Inflammatory macrophage treated with lipopolysaccharide for 1 hour (primary cell): ENCODE data around the gene SLC1A2.

ENCODE experiments used
- DNase-seq, 2 donors: peaks; one replicate each; pipeline ENCODE4 v3.0.0-alpha.2; 2020 to 2022

Gene SLC1A2

DNA sequence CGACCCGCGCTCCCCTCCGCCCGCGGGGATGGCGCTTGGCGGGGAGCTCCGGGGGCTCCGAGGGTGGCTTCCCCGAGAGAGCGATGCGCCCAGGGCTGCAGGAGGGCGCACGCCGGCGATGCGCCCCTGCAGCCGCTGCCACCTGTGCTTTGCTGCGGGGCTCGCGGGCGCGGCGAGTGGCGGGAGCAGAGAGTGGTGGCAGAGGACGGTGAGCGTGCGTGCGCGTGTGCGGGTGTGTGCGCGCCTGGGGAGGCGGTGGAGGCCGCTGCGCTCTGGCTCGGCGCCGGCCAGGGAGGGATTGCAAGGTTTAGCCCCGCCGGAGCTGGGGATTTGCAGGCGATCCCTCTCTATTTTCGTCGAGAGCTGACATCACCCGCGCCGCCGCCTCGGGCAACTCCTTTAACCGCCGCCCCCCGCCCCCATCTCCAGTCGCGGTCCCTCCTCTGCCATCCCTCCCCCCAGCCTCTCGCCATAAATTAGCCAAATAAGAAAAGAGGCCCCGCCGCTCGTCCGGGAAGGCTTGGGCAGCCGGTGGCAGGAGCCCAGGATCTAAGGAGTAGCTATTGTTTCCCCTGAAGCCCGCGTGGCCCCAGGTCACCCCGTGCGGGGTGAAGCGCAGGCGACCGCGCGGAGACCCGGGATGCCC, at the start of gene SLC1A2:
Gene SLC1A2 (minus strand): TSS at position 375 of the 646 bp plus-strand sequence. CDS start 592 bp downstream, outside the sequence.
- DNase-seq: no peak

DNA sequence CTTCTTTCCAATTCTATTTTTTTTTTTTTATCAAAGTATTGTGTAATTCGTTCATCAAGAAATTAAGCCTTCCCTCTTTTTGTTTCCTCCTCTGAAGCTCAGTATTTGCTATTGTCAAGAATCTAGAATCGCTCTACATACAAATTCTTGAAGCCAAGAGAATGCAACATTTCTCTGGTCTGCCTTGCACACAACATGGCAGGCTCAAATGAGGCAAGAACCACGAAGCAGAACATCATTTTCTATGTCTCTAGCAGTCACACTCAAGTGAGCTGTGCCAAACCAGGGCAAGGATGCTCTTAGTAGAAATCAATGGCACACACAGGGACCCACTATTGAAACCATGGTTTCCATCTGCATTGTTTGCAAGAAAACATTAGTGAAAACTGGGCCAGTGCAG, 46.7 kb upstream of the SLC1A2 start:
- DNase-seq: no peak

DNA sequence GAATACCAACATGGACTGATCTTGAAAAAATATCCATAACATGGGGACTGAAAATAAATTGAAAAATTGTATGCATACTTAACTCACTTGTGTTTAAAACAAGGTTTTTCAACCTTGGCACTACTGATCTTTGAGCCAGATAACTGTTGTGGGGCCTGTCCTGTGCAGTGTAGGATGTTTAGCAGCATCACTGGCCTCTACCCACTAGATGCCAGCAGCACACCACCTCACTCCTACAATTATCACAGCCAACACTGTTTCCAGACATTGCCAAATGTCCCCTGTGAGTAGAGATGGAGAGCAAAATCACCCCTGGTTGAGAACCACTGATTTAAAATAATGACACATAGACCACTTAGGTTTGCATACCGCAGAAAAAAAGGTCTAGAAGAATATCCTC, 45.0 kb upstream of the SLC1A2 start:
- no peak for DNase-seq

- no peak for DNase-seq
These were observed 44.0 kb upstream of the SLC1A2 start for GRCh38 chr11:35463331-35463751.

DNA sequence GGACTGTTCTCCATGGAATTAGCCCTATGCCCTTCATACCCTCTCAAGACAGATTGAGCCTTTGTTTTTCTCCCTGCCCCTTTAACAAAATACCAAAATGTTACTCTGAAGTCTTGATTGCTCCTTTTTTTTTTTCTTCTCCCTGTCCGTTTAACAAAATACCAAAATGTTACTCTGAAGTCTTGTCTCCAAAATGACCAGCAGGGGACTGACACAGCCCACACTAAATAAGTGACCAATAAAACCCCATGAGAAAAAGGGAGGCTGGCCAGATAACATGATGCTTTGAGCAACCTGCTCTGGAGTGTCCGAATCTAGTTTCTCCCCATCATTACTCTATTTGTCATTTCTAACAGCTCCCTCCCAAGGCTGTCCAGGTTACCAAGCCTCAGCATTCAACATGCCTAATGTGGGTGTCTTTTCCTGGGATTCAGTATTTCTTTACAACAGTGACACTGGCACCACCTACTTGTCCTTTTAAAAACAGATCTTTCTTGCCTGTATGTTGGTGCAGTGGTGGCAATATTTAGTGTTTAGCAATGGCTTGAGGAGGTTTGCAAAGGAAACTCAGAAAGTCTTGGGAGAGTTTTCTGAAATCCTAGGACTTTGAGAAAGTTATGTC, 42.7 kb upstream of the SLC1A2 start:
- no peak for DNase-seq

DNA sequence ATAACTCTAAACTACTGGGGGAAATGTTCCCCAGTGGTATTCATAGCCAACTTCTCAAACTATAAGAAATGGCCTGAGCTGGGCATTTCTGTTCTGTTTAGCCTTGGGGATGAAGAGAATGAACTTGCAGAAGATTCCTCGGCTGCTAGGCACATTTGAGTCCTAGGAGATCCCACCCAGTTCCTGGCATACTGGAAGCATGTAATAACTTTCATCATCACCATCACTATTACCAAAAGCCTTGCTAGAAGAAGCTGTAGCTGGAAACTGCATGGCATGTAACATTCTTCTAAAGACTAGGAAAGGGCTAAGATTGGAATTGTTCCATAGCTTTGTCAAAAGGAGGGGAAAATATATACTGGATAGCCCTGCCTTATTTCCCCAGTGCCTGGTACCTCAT, 40.1 kb upstream of the SLC1A2 start:
- no peak for DNase-seq

- DNase-seq: no peak
These were observed 39.5 kb upstream of the SLC1A2 start for GRCh38 chr11:35458846-35459245.

DNA sequence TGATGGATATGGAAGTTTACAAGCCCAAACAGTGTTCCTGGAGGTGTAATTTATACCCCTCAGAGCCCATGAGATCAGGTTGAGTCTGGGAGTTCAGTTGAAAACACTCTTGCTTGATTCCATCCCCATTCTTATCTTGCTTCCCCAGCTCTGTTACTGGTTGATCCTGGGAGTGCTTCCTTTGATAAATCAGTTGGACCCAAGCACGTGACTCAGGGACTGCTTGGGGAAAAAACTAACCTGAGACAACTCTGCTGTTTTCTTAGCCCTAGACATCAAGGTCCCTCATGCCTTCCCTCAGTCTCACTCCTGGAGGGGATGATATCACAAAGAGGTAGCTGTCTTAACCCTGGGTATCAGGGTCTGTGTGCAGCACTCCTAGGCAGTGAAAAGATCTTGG, 35.0 kb upstream of the SLC1A2 start:
- DNase-seq: no peak

DNA sequence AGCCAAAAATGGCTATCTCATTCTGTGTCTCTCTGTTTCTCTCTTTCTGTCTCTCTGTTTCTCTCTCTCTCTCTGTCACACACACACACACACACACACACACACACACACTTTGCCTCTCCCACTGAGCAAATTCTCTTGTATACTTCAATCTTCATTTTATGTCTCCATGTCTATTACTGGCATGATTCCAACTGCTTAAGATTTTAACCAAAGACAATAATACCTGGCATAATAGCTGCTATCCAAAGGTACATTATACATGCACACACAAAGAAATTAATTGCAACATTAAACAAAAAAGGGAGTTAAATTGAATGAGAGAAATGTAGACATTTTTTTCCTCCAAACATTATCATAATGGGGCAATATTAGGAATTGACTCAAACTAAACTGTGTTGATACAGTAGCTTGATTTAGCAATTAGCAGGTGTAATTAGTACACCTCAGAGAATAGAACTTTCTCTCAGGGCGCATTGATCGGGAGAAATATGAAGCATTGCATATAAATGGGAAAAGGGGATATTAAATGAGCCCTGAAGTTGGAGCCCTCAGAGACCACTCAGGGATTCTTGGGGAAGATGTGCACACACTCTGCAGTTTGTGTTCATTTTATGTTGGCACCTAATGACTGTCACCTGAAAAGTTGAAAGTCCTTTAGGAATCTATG, 17.4 kb upstream of the SLC1A2 start:
- DNase-seq: no peak

- DNase-seq: no peak
These were observed 14.2 kb upstream of the SLC1A2 start for GRCh38 chr11:35433588-35433987.

DNA sequence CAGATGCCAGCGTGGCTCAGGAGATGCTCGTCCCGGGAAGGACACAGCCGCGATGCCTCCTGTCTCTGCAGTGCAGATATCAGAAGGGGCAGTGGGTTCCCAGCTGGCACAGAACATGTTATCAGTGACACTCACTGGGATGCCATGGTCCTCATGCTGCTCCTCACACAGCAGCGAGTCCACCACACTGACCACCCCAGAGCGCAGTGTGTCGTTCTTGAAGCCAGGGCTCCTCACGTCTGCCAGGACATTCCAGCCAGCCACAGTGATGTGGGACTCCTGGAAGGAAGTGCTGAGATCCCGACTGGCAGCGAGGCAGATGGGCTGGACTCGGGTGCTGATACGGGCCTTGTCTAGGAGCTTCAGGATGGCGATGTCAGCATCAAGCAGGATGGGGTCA, 13.1 kb upstream of the SLC1A2 start:
- no peak for DNase-seq

DNA sequence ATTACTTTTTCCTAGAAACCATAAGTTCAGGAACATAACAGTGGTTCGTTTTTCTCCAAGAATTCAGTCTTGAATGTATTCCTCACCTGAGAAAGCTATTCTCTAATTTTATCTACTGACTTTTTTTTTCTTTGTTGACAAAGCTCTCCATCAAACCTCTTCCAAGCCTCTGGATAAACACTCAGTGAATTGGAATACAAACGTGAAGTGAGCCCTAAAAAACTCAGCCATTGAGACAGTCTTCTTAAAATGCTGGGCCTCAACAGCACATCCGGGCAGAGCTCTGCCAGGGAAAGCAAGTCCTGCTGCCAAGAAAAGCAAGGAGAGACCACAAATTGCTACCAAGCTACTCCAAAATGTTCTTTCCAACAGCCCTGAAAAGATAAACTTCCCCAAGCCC, 7.7 kb upstream of the SLC1A2 start:
- DNase-seq: no peak

GRCh38 chr11:35426351-35426750, 7.0 kb upstream of the SLC1A2 start:
- DNase-seq: no peak

GRCh38 chr11:35425603-35426212, 6.3 kb upstream of the SLC1A2 start:
- no peak for DNase-seq

GRCh38 chr11:35424157-35424940, 5.0 kb upstream of the SLC1A2 start:
- DNase-seq: no peak

- no peak for DNase-seq
These were observed 1.0 kb upstream of the SLC1A2 start for GRCh38 chr11:35420371-35420770.

DNA sequence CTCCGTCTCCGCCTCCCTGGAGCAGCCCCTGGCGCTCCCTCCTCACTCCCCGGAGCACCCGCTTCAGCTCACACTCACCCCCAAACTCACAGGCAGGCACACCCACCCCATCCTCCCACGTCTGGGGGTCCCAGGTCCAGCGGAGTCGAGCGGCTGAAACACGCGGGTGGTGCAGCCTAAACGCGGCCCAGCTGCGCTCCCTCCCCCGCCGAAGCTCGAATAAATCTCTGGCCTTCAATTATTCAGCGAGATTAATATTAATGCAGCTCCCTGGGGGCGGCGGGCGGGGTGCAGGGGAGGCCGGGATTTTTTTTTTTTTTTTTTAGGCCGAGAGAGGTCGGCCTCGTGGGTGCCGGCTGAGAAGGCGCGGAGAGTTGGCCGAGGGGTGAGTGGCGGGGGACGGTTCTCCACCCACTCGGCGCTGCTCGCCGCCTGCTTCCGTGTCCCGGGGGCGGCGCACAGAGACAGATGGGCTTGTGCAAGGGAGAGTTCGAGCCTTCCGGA, 524 bp upstream of the SLC1A2 start:
- no peak for DNase-seq

DNA sequence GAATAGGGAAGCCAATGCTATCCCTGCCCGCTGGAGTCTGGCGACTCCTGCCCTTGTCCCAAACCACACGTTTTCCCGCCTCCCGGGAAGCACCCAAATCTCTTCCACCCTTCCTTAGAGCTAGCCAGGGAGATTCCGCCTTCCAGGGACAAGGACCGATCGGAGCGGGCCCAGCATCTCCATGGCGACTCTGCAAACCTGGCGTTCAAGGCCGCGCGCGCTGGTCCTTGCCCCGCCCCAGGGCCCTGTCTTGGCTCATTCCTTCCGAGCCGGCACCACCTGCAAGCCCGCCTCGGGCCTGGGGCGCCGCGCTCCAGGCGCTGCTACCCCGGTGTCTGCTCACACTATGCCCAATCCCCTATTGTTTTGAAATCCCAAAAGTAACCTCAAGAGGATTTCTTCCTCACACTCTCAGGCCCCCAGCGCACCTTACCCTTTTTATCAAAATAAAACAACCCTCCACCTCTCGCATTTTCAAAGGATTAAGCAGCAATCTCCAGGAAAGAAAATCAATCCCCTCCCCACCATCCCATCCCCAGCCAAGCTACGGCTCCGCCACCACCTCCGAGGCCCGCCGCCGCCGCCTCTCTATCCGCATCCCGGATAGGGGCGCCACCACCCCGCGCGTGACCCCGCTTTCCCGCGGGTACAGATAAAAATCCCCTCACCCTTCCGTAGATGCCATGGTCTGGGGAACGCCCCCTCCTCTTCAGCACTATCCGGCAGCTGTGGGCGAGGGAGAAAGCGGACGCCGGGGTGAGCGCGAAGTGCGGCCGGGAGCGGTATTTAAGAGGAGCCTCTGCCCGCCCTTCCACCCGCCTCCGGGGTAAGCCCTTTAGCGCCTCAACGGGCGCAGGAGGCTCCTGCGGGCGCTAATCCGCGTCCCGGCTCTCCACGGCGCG, 825 bp downstream of the SLC1A2 start:
- DNase-seq: no peak

DNA sequence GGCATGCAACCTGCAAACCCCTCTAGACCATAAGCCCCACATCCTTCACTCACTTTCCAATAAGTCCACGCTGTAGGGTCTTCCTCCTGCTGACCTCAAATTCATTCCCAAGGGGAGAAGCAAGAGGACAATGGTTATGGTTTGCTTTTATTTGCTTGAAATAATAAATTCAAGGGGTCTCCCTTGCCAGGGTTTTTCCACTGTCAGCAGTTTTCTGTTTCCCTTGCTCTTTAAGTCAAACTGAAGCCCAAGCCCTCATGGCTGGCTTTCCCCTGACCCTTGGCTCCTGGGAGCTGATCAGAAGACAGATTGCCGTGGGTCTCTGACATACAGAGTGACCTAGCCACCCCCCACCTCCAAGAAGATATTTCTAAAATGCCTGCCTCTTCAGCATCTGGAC, 3.9 kb downstream of the SLC1A2 start:
- no peak for DNase-seq

GRCh38 chr11:35414776-35415175, 4.6 kb downstream of the SLC1A2 start:
- DNase-seq: no peak

DNA sequence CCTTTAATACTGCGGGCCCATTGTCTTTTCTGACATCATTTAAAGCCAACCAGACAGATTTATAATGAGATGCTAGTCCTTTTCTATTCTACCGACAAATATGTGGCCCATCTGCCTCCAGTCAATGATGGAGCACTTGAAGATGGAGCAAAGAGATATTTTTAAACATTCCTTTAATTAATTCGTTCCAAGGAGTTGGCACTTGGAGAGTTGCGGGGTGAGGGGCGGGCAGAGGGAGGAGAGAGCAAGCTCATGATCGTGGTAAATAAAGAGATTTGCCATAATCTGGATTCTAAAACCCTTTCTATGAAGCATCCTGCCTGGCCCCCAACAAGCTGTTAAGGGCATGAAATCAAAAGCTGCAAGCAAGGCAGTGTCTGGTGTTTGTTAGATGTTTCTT, 5.0 kb downstream of the SLC1A2 start:
- no peak for DNase-seq

DNA sequence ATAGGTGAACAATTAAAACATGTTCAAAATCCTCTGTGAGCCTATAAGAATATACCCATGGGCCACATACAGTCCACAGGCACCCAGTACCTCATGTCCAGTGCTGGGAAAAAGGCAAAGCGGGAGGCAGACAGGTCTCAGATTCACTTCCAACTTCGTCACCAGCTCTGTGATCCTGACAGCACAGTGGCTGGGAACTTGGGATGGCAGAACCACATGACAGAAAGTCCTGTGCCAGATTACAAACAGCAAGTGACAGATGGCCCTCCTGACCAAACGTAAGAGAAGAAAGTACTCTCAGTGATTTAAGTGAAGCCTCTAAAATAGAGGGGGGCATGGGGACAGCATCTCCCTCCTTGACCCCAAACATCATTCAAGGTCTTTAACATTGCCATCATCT, 5.8 kb downstream of the SLC1A2 start:
- no peak for DNase-seq
